ENCODE results near the gene XCL1.
A peak's percentile ranks its signal among the peaks of the same experiment; 100 is the strongest.

- TF ChIP-seq EZH2 (IDR thresholded peaks at IDR 0.05; ENCODE audit: insufficient read depth, poor library complexity, severe bottlenecking), result no peak
- TF ChIP-seq EZH2phosphoT487 (IDR thresholded peaks at IDR 0.05; ENCODE audit: insufficient read depth, low read depth), result 0 out of 2 replicates have a peak, but pooled peaks have one; percentile 82
Measured at GRCh38 chr1:168623003-168623828, 46.8 kb downstream of the XCL1 start.
